HepG2 (cell line): ENCODE measurements around the gene KDM4B. TPM values are rescaled to one million over a fixed set of nuclear protein-coding genes. Genes with fewer than 3 reads are reported as not detected.

ENCODE experiments used
- CBX2 ChIP-seq, 2 experiments: fragments of 200-600 bp in 1 of 2; sonication (generic); formaldehyde crosslinking in 1 of 2; IDR thresholded peaks; 2 replicates each; pipeline versions ENCODE4 v1.7.0 to v1.8.1; 2018 to 2022; ENCODE audit warnings: low read depth in 2 of 2, low read length in 1 of 2, mild to moderate bottlenecking in 1 of 2, missing genetic modification reagents in 1 of 2
- HMGXB4 ChIP-seq, 2 experiments: sonication (generic) in 1 of 2; formaldehyde crosslinking in 1 of 2; IDR thresholded peaks; 2 replicates each; pipeline versions ENCODE4 v1.4.0 to v1.6.1; 2018 to 2020; ENCODE audit warnings: missing genetic modification reagents in 2 of 2, borderline replicate concordance in 1 of 2, low read depth in 1 of 2, mild to moderate bottlenecking in 1 of 2, missing biosample characterization in 1 of 2
- MIXL1 ChIP-seq: IDR thresholded peaks from 2 replicates; pipeline ENCODE4 v1.6.1; 2016
- NFATC3 ChIP-seq: sonication (generic); formaldehyde crosslinking; IDR thresholded peaks from 2 replicates; pipeline ENCODE4 v1.5.1; 2020; ENCODE audit warnings: mild to moderate bottlenecking, missing genetic modification reagents
- PPARG ChIP-seq: conservative IDR thresholded peaks from 2 replicates; pipeline ENCODE4 v1.6.1; 2016; ENCODE audit warnings: missing biosample characterization, missing genetic modification reagents
- TFE3 ChIP-seq: IDR thresholded peaks from 2 replicates; pipeline ENCODE4 v1.6.1; 2016
- TRIM24 ChIP-seq: sonication (generic); formaldehyde crosslinking; IDR thresholded peaks from 2 replicates; pipeline ENCODE4 v1.8.0; 2022; ENCODE audit warnings: mild to moderate bottlenecking, missing genetic modification reagents
- ZBTB42 ChIP-seq: sonication (generic); formaldehyde crosslinking; IDR thresholded peaks from 2 replicates; pipeline ENCODE4 v1.5.0; 2020; ENCODE audit warnings: mild to moderate bottlenecking, missing genetic modification reagents
- ZNF318 ChIP-seq: sonication (generic); formaldehyde crosslinking; IDR thresholded peaks from 2 replicates; pipeline ENCODE4 v1.4.0; 2020; ENCODE audit warnings: mild to moderate bottlenecking, missing genetic modification reagents
- ZNF609 ChIP-seq: sonication (generic); formaldehyde crosslinking; IDR thresholded peaks from 2 replicates; pipeline ENCODE4 v1.4.0; 2020; ENCODE audit warnings: mild to moderate bottlenecking, missing genetic modification reagents, borderline replicate concordance
- polyA plus RNA-seq, 8 experiments: library from polyadenylated mRNA; depleted of rRNA in 3 of 8; stranded (reverse) in 7 of 8; unstranded in 1 of 8; fragments of >200 nt; fragmentation: Illumina TruSeq in 4 of 8; extraction: Trizol in 4 of 8; gene quantifications; 2 replicates each; pipeline versions ENCODE4 v1.2.1 to v1.2.3, GENCODE V29; 2011 to 2016; ENCODE audit warnings: low read depth in 4 of 8, missing spikeins in 1 of 8, mixed read lengths in 1 of 8; ENCODE audit not compliant: insufficient read depth in 1 of 8
- total RNA-seq, 5 experiments: library from RNA; depleted of rRNA; stranded (reverse); fragments of >200 nt; fragmentation: Illumina TruSeq; extraction: Trizol; gene quantifications; 2 replicates each; pipeline ENCODE4 v1.2.3, GENCODE V29; 2016; ENCODE audit warnings: low read depth in 1 of 5

KDM4B gene
- total and polyA plus RNA-seq, 2 of the 13 experiments (the other 11 are each of a cell fraction or from before 2014, with no cell fraction given): 4.9 to 14.6 TPM

GRCh38 chr19:4967738-4968461, 1.0 kb upstream of the KDM4B start (continued):
- TF ChIP-seq ZNF318 (CRISPR knock-in tag): 0 out of 2 replicates have a peak, but pooled peaks have one; percentile 36
- no peak for TF ChIP-seq CBX2 (IDR thresholded peaks at IDR 0.05; ENCODE audit: low read depth, low read length)
- TF ChIP-seq CBX2 (CRISPR knock-in tag; IDR thresholded peaks at IDR 0.05; ENCODE audit: low read depth): 0 out of 2 replicates have a peak, but pooled peaks have one; percentile 60
- no peak for TF ChIP-seq TRIM24 (CRISPR knock-in tag)
- peak; percentile 10; the same call in 1 of the 2 replicates for TF ChIP-seq ZBTB42 (CRISPR knock-in tag)
- no peak for TF ChIP-seq NFATC3 (CRISPR knock-in tag)
- TF ChIP-seq PPARG: 0 out of 2 replicates have a peak, but pooled peaks have one; percentile 4
- TF ChIP-seq ZNF609: 0 out of 2 replicates have a peak, but pooled peaks have one; percentile 17
- peak in 1 of 2 experiments; percentile 30; a peak in 1 of 4 replicates for TF ChIP-seq HMGXB4 (CRISPR knock-in tag; IDR thresholded peaks at IDR 0.05; ENCODE audit: borderline replicate concordance in 1 of 2, low read depth in 1 of 2)
- TF ChIP-seq TFE3: no peak
- TF ChIP-seq MIXL1 (CRISPR knock-in tag): peak; percentile 4; the same call in 1 of the 2 replicates
